Type B pancreatic cell (in vitro differentiated cells): ENCODE results near the gene IL36B. TPM values are rescaled to one million over a fixed set of nuclear protein-coding genes. Genes with fewer than 3 reads are reported as not detected.

Experiments used
- DNase-seq: peaks from one replicate; pipeline ENCODE4 v3.0.0; 2021; ENCODE audit warnings: mixed read lengths; ENCODE audit not compliant: unreplicated experiment; ENCODE audit errors: extremely low spot score
- H3K27ac Mint-ChIP-seq: 2 replicates; pipeline ENCODE4 v1.8.0; 2021; ENCODE audit warnings: mild to moderate bottlenecking, mixed read lengths
- H3K27me3 Mint-ChIP-seq: 2 replicates; pipeline ENCODE4 v1.8.0; 2021; ENCODE audit warnings: mixed read lengths
- H3K36me3 Mint-ChIP-seq: 2 replicates; pipeline ENCODE4 v1.8.0; 2021; ENCODE audit warnings: mixed read lengths
- H3K4me1 Mint-ChIP-seq: one replicate; pipeline ENCODE4 v1.8.0; 2021; ENCODE audit warnings: mixed read lengths; ENCODE audit not compliant: unreplicated experiment
- H3K4me3 Mint-ChIP-seq: 2 replicates; pipeline ENCODE4 v1.8.0; 2021; ENCODE audit warnings: mild to moderate bottlenecking, mixed read lengths
- H3K9me3 Mint-ChIP-seq: 2 replicates; pipeline ENCODE4 v1.8.0; 2021; ENCODE audit warnings: mixed read lengths
- total RNA-seq: library from RNA; stranded (reverse); gene quantifications from 2 replicates; pipeline ENCODE4 v1.2.1, GENCODE V29; 2021; ENCODE audit warnings: low replicate concordance
- TF ChIP-seq, protein P1 (sequence below): fragments of 200-600 bp; sonication (generic); conservative IDR thresholded peaks from 2 replicates; pipeline ENCODE4 v1.5.0; 2021; ENCODE audit warnings: antibody characterized with exemption, mild to moderate bottlenecking

Gene IL36B
- total RNA-seq, 1 donor from 2014 or later, result not detected

DNA sequence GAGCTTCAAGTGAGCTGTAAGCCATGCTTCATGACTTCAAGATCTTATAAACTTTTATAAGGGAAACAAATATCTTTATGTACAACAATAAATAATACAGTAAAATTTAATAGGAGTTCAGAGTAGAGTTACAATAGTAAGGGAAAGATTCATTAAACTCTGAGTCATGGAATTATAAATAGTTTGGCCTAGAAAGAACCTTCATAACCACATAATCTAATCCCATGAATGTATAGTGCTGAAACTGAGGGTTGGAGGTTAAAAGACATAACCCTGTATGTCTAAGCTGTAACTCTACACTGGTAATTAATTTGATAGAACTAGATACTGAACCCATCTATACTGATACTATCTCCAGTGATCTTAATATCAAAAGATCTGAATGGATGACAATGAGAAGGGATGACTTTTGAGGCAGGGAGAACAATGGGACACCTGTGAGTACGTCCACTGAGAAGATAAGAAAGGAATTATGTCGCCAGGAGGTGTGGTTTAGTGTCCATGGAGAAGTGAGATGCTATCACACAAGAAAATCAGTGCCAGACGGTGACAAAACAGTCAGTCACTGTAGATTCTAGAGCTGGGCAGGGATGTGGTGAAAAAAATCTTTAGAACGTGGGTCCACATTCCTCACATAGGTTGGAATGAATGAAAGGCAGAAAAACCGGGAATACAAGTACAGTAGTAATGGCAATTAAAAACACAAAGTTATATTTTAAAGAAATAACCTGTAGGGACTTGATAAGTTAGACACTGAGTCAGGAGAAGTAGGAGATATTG is 16.2 kb upstream of the IL36B start:
- Mint-ChIP-seq H3K4me1 (peaks cover 6% of the 10 kb centered on the region), H3K27me3 (peaks cover 5% of the 10 kb centered on the region), H3K9me3 (peaks cover 15% of the 10 kb centered on the region), H3K27ac (peak overlapping the region; percentile 92), H3K4me3 (peak overlapping the region; percentile 65), H3K36me3 (no peaks in the 10 kb centered on the region)
- TF ChIP-seq, protein P1, sequence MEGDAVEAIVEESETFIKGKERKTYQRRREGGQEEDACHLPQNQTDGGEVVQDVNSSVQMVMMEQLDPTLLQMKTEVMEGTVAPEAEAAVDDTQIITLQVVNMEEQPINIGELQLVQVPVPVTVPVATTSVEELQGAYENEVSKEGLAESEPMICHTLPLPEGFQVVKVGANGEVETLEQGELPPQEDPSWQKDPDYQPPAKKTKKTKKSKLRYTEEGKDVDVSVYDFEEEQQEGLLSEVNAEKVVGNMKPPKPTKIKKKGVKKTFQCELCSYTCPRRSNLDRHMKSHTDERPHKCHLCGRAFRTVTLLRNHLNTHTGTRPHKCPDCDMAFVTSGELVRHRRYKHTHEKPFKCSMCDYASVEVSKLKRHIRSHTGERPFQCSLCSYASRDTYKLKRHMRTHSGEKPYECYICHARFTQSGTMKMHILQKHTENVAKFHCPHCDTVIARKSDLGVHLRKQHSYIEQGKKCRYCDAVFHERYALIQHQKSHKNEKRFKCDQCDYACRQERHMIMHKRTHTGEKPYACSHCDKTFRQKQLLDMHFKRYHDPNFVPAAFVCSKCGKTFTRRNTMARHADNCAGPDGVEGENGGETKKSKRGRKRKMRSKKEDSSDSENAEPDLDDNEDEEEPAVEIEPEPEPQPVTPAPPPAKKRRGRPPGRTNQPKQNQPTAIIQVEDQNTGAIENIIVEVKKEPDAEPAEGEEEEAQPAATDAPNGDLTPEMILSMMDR, result no peak
- no peak for DNase-seq

DNA sequence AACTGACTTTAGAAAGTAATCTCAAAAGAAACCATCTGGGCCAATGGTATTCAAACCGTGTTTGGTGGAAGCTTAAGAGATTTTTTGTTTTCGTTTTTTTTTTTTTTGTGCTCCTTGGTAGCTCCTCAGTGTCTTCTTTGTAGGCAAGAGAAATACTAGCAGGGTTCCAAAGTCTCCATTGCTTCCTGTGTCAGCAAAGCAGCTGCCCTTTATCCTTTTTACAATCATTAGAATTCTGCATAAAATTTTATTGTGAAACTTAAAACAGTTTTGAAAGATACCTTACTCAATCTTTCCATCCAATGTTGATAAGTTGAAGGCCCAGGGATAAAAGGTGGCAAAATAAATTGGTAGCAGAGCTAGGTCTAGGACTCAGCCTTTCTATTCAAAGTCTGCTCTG is 15.6 kb upstream of the IL36B start:
- H3K4me1 Mint-ChIP-seq, result peaks cover 6% of the 10 kb centered on the region
- H3K9me3 Mint-ChIP-seq, result peaks cover 15% of the 10 kb centered on the region
- DNase-seq, result no peak
- no peaks in the 10 kb centered on the region for H3K36me3 Mint-ChIP-seq
- H3K4me3 Mint-ChIP-seq, result no peak overlapping the region
- TF ChIP-seq, protein P1, result no peak
- H3K27ac Mint-ChIP-seq, result peak overlapping the region; percentile 92
- peaks cover 5% of the 10 kb centered on the region for H3K27me3 Mint-ChIP-seq

DNA sequence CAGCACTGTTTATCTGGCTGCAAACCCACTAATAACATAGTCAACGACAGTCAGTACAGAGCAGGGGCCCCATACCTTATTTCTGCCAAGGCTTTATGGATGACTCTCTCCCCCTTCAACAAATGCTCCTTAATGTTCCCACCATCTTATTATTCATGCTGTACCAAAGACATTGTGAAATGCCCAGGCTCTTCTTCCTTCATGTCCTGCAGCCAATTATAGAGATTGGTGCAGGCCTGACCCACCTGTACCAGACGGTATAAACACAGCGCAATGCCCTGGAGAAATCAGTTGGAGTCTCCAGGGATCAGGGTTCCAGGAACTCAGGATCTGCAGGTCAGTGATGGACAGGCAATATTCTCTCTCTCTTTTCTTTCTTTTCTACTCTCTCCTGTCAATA is 15.0 kb upstream of the IL36B start, which contains the start of gene IL1F10:
IL1F10 (plus strand) TSS at position 290 of the 400 bp plus-strand sequence. CDS start 4,769 bp downstream, outside the sequence.
- H3K36me3 Mint-ChIP-seq, result no peaks in the 10 kb centered on the region
- H3K27ac Mint-ChIP-seq, result peak within 1 kb of the TSS; percentile 92
- DNase-seq, result no peak
- H3K4me3 Mint-ChIP-seq, result no peak within 1 kb of the TSS
- peaks cover 6% of the 10 kb centered on the region for H3K4me1 Mint-ChIP-seq
- TF ChIP-seq, protein P1, result no peak
- peaks cover 5% of the 10 kb centered on the region for H3K27me3 Mint-ChIP-seq
- peaks cover 15% of the 10 kb centered on the region for H3K9me3 Mint-ChIP-seq

DNA sequence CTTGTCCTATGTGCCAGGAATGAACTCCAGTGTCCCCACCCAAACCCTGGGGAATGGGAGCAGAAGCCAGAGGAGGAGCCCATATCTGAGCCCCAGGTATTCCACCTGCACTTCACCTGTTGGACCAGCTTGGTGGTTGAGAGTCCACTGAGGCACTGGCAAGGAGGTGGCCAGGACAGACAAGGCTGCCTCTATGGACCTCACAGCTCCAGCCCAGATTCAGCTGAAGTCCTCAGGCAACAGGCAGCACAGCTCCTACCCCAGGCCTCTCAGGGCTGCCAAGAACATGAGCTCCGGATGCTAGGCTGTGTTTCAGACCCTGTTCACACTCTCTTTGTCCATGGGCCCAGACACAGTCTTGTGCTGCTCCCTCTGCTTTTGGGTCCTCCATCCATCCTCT is 12.2 kb upstream of the IL36B start:
- no peak for DNase-seq
- Mint-ChIP-seq H3K4me3 (no peak overlapping the region), H3K4me1 (peaks cover 6% of the 10 kb centered on the region), H3K27ac (no peak overlapping the region), H3K27me3 (peaks cover 5% of the 10 kb centered on the region), H3K36me3 (peaks cover 4% of the 10 kb centered on the region), H3K9me3 (peaks cover 15% of the 10 kb centered on the region)
- TF ChIP-seq, protein P1, result no peak

DNA sequence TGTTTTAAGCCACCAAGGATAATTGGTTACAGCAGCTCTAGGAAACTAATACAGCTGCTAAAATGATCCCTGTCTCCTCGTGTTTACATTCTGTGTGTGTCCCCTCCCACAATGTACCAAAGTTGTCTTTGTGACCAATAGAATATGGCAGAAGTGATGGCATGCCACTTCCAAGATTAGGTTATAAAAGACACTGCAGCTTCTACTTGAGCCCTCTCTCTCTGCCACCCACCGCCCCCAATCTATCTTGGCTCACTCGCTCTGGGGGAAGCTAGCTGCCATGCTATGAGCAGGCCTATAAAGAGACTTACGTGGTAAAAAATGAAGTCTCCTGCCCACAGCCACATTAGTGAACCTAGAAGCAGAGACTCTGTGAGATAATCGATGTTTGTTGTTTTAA is 11.6 kb upstream of the IL36B start:
- Mint-ChIP-seq H3K4me3 (no peak overlapping the region), H3K27me3 (peaks cover 5% of the 10 kb centered on the region), H3K4me1 (peaks cover 5% of the 10 kb centered on the region), H3K9me3 (peaks cover 14% of the 10 kb centered on the region), H3K27ac (no peak overlapping the region), H3K36me3 (peaks cover 4% of the 10 kb centered on the region)
- TF ChIP-seq, protein P1, result no peak
- no peak for DNase-seq
